Calu3 (cell line): ENCODE measurements around the gene RPS6KA4. TPM values are rescaled to one million over a fixed set of nuclear protein-coding genes. Genes with fewer than 3 reads are reported as not detected.

Experiments
- BruUV-seq: library from RNA; stranded (reverse); fragments of 400-500 nt; replicated peaks from 2 replicates; lab custom pipeline; 2021; lab: Mats Ljungman, UMichigan
- CTCF ChIA-PET: fragments of 300-600 bp; sonication (Branson Sonifier 250); formaldehyde crosslinking; loops from one replicate; lab custom pipeline; 2022; ENCODE audit warnings: antibody characterized with exemption; lab: Charles Lee
- DNase-seq: peaks from one replicate; pipeline ENCODE4 v3.0.0; 2022
- H3K27ac Mint-ChIP-seq: one replicate; pipeline ENCODE4 v1.8.0; 2022; ENCODE audit warnings: mixed read lengths; ENCODE audit not compliant: unreplicated experiment
- H3K27me3 Mint-ChIP-seq: one replicate; pipeline ENCODE4 v1.8.0; 2022; ENCODE audit warnings: mixed read lengths; ENCODE audit not compliant: unreplicated experiment
- H3K36me3 Mint-ChIP-seq: one replicate; pipeline ENCODE4 v1.8.0; 2022; ENCODE audit warnings: mild to moderate bottlenecking, moderate library complexity, mixed read lengths; ENCODE audit not compliant: insufficient read depth, unreplicated experiment
- H3K4me1 Mint-ChIP-seq: one replicate; pipeline ENCODE4 v1.8.0; 2022; ENCODE audit warnings: mild to moderate bottlenecking, low read depth, mixed read lengths; ENCODE audit not compliant: unreplicated experiment
- H3K4me3 Mint-ChIP-seq: one replicate; pipeline ENCODE4 v1.8.0; 2022; ENCODE audit warnings: mild to moderate bottlenecking, low read depth, moderate library complexity, mixed read lengths; ENCODE audit not compliant: unreplicated experiment
- H3K9me3 Mint-ChIP-seq: one replicate; pipeline ENCODE4 v1.8.0; 2022; ENCODE audit warnings: low read depth, mixed read lengths; ENCODE audit not compliant: unreplicated experiment
- CTCF ChIP-seq: fragments of 200-600 bp; IDR thresholded peaks from one replicate; pipeline ENCODE4 v1.8.0; 2022; ENCODE audit warnings: antibody characterized with exemption; ENCODE audit not compliant: unreplicated experiment
- intact Hi-C: fragments of 100-400 bp; cut with micrococcal nuclease; formaldehyde crosslinking; loops from one replicate; pipeline ENCODE4 v1.10.0; 2022; ENCODE audit not compliant: unreplicated experiment
- total RNA-seq: library from RNA; stranded (reverse); gene quantifications from 2 replicates; pipeline ENCODE4 v1.2.3, GENCODE V29; 2022

Gene RPS6KA4
- total RNA-seq, 1 experiment from 2014 or later, result 46.0 TPM

- CTCF ChIA-PET, result interaction anchor here (0.9 to 4.6 kb wide), 6 partner anchors 10 to 84 kb away, joined by 3 to 168 read pairs (median 24); partner anchors contain the start of genes ESRRA, PRDX5 and TRMT112
- H3K9me3 Mint-ChIP-seq, result no peaks in the 10 kb centered on the region
- DNase-seq, result no peak
- intact Hi-C loops, result no loop called here
- no TSS peak for BruUV-seq
- no peak for TF ChIP-seq CTCF
- H3K27ac Mint-ChIP-seq, result no peak overlapping the region
- H3K4me3 Mint-ChIP-seq, result no peak overlapping the region
- peaks cover 14% of the 10 kb centered on the region for H3K36me3 Mint-ChIP-seq
- H3K27me3 Mint-ChIP-seq, result no peaks in the 10 kb centered on the region
- peaks cover 18% of the 10 kb centered on the region for H3K4me1 Mint-ChIP-seq
Observed at GRCh38 chr11:64353715-64354506, 5.1 kb upstream of the RPS6KA4 start.

GRCh38 chr11:64355078-64355940 is 3.7 kb upstream of the RPS6KA4 start:
- Mint-ChIP-seq H3K4me3 (peak overlapping the region; percentile 61), H3K27ac (peak overlapping the region; percentile 82), H3K9me3 (no peaks in the 10 kb centered on the region), H3K4me1 (peaks cover 28% of the 10 kb centered on the region), H3K27me3 (no peaks in the 10 kb centered on the region), H3K36me3 (peaks cover 27% of the 10 kb centered on the region)
- DNase-seq, result peak; percentile 93
- intact Hi-C loops, result loop anchor here (1.0 to 5.0 kb wide), 2 partner anchors 38 to 297 kb away; partner anchors contain the start of gene TRMT112
- CTCF ChIA-PET, result interaction anchor here (0.5 to 4.6 kb wide), 28 partner anchors 9 to 720 kb away, joined by 3 to 168 read pairs (median 6); partner anchors contain the start of genes ESRRA, PRDX5, STIP1 and TRMT112
- TF ChIP-seq CTCF, result peak; percentile 71
- BruUV-seq, result TSS peak; percentile 9

GRCh38 chr11:64356498-64357411 is 2.2 kb upstream of the RPS6KA4 start:
- peak overlapping the region; percentile 40 for H3K4me3 Mint-ChIP-seq
- peak; percentile 65 for DNase-seq
- intact Hi-C loops, result loop anchor here (5.0 kb wide), 1 partner anchor 296 kb away; no protein-coding TSS in a partner anchor
- H3K4me1 Mint-ChIP-seq, result peaks cover 35% of the 10 kb centered on the region
- no peaks in the 10 kb centered on the region for H3K27me3 Mint-ChIP-seq
- H3K36me3 Mint-ChIP-seq, result peaks cover 40% of the 10 kb centered on the region
- peak overlapping the region; percentile 89 for H3K27ac Mint-ChIP-seq
- H3K9me3 Mint-ChIP-seq, result no peaks in the 10 kb centered on the region
- no TSS peak for BruUV-seq
- CTCF ChIA-PET, result interaction anchor here (0.5 to 2.9 kb wide), 9 partner anchors 12 to 294 kb away, joined by 3 to 16 read pairs (median 4); partner anchors contain the start of genes PRDX5 and TRMT112
- no peak for TF ChIP-seq CTCF
